ENCODE measurements around the gene ABHD14A.
"Not testable (repeated sequence)": the region's sequence is repeated elsewhere in the genome, so short reads cannot be mapped to it uniquely, and the experiment has no call there.

The ABHD14A gene

GRCh38 chr3:51974277-51974962, 444 bp upstream of the ABHD14A start:
- DNase-seq (ENCODE audit: low spot score), result no peak

- no peak for DNase-seq (ENCODE audit: low spot score)
These were observed 1.1 kb downstream of the ABHD14A start for GRCh38 chr3:51975852-51976549.

DNA sequence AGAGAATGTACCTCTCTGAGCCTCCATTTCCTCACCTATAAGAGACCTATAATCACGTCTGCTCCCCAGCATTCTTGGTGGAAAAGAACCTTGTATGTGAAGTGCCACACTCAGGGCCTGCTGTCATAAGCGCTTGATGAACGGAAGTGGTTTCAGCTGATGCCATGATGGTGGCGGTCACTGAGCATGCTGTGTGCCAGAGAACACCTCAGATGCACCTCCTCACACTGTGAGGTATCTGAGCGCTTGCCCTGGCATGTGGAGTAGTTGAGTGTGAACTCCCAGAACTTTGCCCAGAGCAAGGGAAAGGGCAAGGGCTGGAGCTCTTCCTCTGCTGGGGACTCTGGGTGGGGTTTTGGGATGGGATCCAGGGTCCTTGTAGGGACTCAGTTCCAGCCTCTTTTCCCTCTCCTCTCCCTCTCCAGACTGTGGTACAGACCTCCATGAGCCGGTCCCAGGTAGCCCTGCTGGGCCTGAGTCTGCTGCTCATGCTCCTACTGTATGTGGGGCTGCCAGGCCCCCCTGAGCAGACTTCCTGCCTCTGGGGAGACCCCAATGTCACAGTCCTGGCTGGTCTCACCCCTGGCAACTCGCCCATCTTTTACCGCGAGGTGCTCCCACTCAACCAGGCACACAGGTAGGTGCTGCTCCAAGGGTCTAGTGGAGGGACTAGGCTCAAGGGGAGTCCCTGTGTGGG, 2.7 kb downstream of the ABHD14A start:
- DNase-seq (ENCODE audit: low spot score), result no peak

- no peak for DNase-seq (ENCODE audit: low spot score)
These were observed 3.3 kb downstream of the ABHD14A start for GRCh38 chr3:51978143-51978502.

DNA sequence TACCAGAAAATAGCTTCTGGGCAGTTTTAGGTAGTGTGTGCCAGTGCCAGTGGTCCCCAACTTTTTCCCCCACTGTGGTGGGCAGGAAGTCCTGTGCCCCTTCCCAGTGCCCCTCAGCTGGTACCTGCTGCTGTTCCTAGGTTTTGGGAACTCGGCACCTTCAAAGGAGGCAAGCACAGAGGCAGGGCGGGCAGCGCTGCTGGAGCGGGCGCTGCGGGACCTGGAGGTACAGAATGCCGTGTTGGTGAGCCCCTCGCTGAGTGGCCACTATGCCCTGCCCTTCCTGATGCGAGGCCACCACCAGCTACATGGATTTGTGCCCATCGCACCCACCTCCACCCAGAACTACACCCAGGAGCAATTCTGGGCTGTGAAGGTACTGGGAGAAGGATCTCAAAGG, 5.4 kb downstream of the ABHD14A start:
- no peak for DNase-seq (ENCODE audit: low spot score)

- peak; percentile 99 for DNase-seq (ENCODE audit: low spot score)
These were observed 7.5 kb downstream of the ABHD14A start for GRCh38 chr3:51982352-51982837.

DNA sequence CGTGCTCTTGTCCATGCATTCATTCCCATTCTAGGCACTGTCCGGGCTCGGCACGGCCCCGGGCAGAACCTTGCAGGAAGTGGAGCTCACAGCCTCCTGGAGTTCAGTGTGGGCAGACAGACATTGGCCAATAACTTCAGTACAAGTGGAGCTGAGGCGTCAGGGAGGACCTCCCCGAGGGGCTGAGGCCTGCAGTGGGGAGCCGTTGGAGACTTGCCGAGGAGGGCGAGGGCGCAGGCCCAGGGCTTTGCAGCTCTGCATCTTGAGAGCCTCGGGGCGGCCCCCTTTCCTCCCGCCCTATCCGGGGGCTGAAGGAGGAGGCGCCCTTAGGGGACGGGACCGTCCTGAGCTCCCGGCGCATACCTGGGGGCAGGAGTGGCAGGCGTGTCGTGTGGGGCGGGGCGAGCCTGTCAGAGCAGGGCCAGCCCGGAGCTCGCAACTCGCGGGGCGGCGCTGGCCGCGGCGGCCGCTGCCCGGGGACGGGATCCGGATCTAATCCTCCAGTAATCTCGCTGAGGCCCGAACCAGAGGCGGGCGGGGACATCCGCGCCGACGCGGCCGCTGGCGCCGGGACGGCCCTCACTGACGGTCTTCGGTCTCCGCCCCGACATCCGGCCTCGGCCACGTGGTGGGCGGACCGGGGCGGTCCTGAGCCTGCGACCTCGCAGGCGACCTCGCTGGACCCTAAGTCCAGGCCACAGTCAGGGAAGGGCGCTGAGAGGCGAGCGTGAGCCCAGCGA, 8.1 kb downstream of the ABHD14A start, which contains the start of gene ACY1:
Gene ACY1, plus strand, starts transcription at position 698 of the 740 bp plus-strand sequence. CDS start 530 bp downstream, outside the sequence.
- peak; percentile 97 for DNase-seq (ENCODE audit: low spot score)

GRCh38 chr3:51983578-51984268, 8.9 kb downstream of the ABHD14A start:
- no peak for DNase-seq (ENCODE audit: low spot score)

DNA sequence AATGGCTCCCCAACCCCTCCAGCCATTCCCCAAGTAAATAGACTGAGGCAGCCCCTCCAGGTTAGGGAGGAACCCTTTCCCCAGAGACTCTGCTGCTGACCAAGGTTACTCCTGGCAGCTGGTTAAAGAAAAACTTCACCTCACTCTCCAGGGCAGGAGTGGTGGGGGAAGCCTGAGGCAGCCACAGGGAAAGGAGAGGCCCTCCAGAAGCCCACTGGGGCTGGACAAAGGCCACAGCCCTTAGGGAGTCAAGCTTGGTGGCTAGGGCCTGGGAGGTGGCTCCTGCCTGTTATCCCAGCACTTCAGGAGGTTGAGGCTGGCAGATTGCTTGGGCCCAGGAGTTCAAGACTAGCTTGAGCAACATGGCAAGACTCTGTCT, 9.4 kb downstream of the ABHD14A start:
- DNase-seq (ENCODE audit: low spot score), result no peak

- DNase-seq (ENCODE audit: low spot score), result no peak
These were observed 10.2 kb downstream of the ABHD14A start for GRCh38 chr3:51985063-51985462.

DNA sequence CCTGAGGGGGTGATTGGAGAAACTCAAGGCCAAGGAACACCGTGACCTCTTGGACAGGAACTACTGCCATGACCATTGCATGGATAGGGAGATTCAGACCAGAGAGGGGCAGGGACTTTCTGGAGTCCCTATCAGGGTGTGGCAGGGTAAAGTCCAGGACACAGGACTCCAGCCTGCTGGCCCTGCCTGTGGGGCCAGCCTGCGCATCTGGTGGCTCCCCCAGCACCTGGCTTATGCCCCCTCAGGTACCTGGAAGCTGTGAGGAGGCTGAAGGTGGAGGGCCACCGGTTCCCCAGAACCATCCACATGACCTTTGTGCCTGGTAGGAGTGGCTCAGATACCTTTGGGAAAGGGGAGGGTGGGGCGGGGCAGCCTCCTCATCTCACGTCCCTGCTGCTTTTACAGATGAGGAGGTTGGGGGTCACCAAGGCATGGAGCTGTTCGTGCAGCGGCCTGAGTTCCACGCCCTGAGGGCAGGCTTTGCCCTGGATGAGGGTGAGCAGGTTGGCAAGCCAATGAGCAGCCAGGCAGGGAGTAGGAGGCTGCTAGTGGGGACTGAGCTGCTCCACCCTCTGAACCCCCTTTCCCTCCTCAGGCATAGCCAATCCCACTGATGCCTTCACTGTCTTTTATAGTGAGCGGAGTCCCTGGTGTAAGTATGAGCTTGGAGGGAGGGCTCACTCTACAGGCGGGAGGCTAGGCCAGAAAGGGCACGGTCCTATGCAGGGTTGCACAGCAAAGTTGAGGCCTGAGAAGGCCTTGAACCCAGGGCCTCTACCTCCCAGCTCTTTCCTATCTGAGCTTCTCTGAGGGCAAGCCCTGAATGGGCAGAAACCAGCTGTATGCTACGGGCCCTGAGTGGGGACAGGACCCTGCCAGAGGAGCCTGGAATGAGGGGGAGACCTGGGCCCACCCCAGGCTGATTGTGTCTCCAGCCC, 11.4 kb downstream of the ABHD14A start:
- peak; percentile 77 for DNase-seq (ENCODE audit: low spot score)

DNA sequence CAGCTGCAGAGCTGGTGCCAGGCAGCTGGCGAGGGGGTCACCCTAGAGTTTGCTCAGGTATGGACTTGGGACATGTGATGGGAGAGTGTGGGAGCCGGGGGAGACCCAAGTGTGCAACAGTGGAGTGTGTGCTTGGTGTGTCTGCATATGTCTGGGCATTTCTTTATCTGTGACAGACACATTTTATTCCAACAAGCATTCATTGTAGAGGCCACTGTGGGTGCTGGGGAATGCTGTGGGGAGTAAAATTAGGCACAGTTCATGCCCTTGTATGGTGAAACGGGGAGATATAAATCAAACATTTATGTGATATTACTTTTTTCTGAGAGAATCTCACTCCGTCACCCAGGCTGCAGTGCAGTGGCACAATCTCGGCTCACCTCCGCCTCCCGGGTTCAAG, 12.7 kb downstream of the ABHD14A start:
- DNase-seq (ENCODE audit: low spot score), result no peak

DNA sequence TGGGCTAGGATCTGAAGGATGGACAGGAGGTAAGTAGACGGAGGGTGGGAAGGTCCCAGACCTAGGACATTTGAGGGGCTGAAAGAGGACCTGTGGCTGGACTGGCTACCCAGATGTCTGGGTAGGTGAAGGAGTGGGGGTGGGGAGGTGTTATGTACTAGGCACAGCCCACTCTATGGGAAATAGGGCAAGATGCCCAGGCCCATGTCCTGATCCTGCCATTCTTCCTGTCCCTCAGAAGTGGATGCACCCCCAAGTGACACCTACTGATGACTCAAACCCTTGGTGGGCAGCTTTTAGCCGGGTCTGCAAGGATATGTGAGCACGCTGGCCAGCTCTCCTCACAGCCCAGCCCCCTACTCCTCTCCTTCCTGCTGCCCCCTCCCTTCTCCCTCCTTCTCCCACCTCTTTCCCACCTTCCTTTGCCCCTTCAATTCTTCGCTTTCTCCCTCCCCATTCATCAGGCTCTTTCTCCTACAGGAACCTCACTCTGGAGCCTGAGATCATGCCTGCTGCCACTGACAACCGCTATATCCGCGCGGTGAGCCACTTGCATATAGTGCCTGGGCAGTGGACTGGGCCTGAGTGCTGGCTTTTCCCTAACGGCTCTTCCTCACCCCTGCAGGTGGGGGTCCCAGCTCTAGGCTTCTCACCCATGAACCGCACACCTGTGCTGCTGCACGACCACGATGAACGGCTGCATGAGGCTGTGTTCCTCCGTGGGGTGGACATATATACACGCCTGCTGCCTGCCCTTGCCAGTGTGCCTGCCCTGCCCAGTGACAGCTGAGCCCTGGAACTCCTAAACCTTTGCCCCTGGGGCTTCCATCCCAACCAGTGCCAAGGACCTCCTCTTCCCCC, 13.7 kb downstream of the ABHD14A start:
- DNase-seq (ENCODE audit: low spot score), result no peak

DNA sequence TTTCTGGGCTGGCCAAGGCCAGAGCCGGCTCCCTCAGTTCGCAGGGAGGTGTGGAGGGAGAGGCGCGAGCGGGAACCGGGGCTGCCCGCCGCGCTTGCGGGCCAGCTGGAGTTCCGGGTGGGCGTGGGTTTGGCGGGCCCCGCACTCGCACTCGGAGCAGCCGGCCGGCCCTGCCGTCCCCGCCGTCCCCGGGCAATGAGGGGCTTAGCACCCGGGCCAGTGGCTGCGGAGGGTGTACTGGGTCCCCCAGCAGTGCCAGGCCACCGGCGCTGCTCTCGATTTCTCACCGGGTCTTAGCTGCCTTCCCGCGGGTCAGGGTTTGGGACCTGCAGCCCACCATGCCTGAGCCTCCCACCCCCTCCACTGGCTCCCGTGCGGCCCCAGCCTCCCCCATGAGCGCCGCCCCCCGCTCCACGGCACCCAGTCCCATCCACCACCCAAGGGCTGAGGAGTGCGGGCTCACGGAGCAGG, 15.7 kb downstream of the ABHD14A start:
- DNase-seq (ENCODE audit: low spot score), result not testable (repeated sequence)

DNA sequence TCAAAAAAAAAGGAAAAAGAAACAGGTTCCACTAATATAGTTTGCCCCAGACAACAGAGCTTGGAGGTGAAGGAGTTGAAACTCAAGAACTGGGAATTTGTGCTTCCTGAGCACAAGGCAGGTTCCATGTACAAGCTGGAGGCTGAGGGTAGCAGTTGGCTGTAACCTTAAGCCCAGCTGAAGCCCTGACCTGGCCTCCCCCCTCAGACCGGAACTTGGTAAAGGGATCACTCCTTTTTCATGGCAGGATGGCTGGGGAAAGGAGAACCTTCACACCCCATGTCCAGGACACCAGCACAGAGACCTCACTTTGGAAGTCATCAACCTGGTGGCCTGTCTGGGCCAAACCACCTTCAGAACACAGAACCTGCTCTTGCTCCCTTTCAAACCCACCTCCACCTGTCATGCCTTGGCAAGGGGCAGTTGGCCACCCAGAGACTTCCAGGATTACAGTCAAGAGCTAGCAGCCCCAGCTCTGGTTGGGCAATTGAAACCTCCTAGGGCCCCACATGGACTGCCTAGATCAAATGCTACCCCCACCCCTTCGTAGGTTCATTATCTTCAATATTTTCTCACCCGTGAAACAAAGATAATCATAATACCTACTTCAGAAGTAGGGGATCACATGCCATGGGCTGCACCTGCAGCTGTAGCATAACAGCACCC, 17.3 kb downstream of the ABHD14A start:
- DNase-seq (ENCODE audit: low spot score), result no peak

GRCh38 chr3:51993657-51994056, 18.8 kb downstream of the ABHD14A start:
- not testable (repeated sequence) for DNase-seq (ENCODE audit: low spot score)

- DNase-seq (ENCODE audit: low spot score), result no peak
These were observed 19.7 kb downstream of the ABHD14A start for GRCh38 chr3:51994530-51994929.

DNA sequence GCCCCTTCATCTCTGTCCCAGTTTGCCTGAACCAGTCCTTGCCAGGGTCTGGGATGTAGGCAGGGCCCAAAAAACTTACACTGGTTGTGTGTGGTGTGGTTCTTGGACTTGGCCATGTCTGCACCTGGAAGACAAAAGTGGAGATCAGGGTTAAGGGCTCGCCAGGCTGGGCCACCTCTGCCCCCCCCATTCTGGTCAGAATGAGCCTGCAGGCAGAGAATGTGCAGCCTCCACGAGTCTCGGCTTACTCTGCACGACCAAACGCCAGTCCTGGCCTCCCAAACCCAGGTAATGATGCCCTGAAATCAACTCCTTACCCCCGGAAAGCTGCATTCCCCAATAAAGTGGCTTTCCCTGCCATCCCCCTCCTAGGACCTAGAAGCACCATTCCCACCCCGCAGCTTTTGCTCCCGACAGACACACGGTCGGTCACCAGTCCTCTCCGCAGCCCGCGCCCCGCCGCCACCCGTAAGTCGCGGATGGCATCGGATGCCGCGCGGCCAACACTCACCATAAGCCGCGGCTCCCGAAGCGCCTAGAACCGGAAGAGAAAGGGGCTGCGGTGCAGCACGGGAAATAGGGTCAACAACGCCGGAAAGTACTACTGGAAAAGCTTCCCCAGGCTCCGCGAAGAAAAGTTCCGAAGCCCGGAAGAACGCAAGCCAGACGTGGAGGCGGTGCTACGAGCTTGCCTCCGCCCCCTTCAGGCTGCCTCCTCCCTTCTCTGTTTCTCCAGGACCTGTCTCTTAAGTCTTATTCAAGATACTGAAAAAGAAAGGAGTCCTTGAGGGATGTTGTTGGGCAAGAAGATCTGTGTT, 20.7 kb downstream of the ABHD14A start, which contains the start of gene RPL29:
Gene RPL29, minus strand, starts transcription at position 550 of the 818 bp plus-strand sequence. Its CDS starts 434 bp downstream, at position 116.
- peak; percentile 89 for DNase-seq (ENCODE audit: low spot score)
